G401.6 (cell line): ENCODE results near the gene PRKAG2.

Experiments
- FAIRE-seq: peaks from 2 replicates; lab custom pipeline; 2012; peaks lifted over from hg19 to GRCh38; lab: Jason Lieb, UNC

The PRKAG2 gene

GRCh38 chr7:151900986-151901621, 24.2 kb upstream of the PRKAG2 start:
- FAIRE-seq = no peak

DNA sequence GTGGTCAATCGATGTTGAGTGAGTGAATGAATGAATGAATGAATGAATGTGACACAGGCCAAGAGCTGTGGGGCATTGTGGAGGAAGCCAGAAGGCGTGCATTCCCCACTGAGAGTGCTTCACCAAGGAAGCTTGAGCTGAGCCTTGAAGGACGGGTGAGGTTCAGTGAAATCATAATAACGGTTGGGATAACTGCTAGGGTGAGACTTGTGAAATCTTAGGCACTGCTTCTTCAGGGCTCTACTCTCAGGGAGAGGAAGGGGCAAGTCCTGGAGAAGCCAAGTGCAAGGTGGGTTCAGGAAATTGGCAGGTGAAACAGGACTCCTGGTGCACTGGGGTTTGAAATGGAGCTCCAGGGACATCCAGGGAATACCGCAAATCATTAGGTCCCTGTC, 23.7 kb upstream of the PRKAG2 start:
- no peak for FAIRE-seq

DNA sequence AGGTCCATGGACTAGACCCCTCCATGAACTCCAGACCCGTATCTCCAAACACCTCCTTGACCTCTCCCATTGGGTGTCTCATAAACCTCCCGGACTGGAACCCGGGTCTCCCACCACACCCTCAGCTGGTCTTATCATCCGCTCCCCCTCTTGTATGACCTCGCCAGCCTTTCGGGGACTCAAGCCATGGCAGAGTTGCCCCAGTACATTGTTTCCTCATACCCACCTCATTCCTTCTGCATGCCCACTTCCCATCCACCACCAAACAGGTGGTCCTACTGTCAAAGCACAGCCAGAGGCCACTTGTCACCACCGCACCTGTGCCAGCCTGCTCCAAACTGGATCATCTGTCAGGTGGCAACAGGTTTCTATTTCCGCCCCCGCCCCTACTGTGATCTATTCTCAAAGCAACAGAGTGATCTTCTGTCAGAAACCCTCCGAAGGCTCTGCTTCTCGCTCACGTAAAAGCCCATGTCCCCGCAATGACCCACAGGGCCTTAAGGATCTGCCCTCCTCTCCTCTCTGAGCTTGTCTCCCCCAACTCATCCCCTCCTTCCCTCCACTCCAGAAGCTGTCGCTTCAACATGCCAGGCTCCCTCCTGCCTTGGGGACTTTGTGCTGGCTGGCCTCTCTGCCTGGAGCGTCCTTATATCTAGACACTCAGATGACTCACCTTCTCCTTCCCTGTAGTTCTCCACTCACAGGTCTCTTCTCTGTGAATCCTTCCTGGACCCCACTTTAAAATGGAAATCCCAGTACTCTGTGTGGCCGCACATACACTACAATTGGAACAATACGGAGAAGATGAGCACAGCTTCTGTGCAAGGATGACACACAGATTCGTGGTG, 22.8 kb upstream of the PRKAG2 start:
- no peak for FAIRE-seq

- FAIRE-seq = no peak
Observed at GRCh38 chr7:151897951-151898686, 21.2 kb upstream of the PRKAG2 start.

DNA sequence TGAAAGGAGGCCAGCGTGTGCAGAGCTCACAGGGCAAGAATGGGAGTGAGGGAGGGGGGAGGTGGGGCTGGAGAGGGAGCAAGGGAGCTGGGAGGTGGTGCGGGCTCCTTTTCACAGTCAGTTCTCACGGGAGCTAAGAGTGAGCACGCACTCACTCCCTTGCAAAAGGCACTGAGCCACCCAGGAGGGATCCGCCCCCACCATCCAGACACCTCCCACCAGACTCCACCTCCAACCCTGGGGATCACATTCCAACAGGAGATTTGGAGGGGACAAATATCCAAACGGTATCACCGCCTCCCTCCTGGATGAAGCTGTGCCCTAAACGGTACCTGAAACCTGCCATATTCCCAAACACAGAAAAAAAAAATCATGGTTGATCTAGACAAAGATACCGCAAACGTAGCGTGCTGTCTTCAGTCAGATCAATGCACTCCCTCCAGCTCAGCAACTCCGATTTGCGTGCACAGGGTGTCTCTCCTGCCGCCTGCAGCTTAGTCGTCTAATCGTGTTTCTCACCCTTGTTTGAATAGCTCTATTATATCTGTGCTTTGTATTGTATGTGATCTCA, 20.3 kb upstream of the PRKAG2 start:
- no peak for FAIRE-seq

- no peak for FAIRE-seq
Observed at GRCh38 chr7:151896486-151896885, 19.6 kb upstream of the PRKAG2 start.

- no peak for FAIRE-seq
Observed at GRCh38 chr7:151896086-151896485, 19.2 kb upstream of the PRKAG2 start.

DNA sequence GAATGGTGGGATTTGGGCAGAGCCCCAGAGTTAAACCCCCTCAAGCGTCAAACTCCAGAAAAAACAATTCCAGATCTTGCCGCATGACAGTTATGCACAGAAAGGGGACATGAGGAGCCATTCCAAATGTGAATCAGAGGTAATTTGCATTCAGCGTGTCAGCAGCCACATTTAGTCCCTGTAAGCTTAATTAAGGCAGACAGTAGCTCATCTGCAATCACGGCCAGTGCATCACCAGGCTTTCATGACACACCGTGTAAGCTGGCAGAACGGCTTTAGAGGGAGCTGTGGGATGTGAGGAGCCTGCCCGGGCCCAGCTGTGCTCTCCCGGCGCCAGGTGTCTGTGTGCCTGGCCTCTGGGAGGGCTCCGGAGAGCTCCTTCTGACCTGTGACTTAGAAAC, 18.7 kb upstream of the PRKAG2 start:
- no peak for FAIRE-seq

- no peak for FAIRE-seq
Observed at GRCh38 chr7:151895008-151895630, 18.2 kb upstream of the PRKAG2 start.

DNA sequence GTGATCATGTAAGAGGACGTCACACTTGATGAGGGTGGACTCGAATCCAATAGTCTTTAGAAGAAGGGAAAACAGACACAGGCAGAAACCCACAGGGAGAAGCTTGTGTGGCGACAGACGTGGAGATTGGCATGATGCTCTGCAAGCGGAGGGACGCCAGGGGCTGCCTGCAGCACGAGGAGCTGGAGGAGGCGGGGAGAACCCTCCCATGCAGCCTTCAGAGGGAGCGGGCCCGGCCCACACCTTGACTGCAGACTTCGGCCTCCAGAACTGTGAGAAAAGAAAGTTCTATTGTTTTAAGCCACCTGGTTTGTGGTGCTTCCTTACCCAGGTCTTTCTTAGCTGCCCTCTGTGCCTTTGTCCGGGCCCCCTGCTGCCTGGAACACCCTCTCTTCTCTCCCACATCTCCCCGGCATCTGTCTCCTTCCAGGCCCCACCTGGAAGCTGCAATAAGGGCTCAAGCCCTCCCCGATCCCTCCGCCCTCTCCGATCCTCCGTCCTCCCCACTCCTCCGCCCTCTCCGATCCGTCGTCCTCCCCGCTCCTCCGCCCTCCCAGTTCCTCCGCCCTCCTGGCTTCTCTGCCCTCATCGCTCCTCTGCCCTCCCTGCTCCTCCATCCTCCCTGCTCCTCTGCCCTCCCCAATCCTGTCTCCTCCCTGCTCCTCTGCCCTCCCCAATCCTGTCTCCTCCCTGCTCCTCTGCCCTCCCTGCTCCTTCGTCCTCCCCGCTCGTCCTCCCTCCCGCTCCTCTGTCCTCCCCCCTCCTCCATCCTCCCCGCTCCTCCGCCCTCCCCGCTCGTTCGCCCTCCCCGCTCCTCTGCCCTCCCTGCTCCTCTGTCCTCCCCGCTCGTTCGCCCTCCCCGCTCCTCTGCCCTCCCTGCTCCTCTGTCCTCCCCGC, 17.4 kb upstream of the PRKAG2 start:
- no peak for FAIRE-seq

- FAIRE-seq = no peak
Observed at GRCh38 chr7:151893405-151893923, 16.5 kb upstream of the PRKAG2 start.

- no peak for FAIRE-seq
Observed at GRCh38 chr7:151891753-151892152, 14.8 kb upstream of the PRKAG2 start.

- no peak for FAIRE-seq
Observed at GRCh38 chr7:151891182-151891581, 14.3 kb upstream of the PRKAG2 start.

- FAIRE-seq = no peak
Observed at GRCh38 chr7:151890355-151891004, 13.6 kb upstream of the PRKAG2 start.

GRCh38 chr7:151889406-151890354, 12.8 kb upstream of the PRKAG2 start:
- FAIRE-seq = no peak

GRCh38 chr7:151888079-151889067, 11.5 kb upstream of the PRKAG2 start:
- no peak for FAIRE-seq

GRCh38 chr7:151886783-151887182, 9.9 kb upstream of the PRKAG2 start:
- no peak for FAIRE-seq

DNA sequence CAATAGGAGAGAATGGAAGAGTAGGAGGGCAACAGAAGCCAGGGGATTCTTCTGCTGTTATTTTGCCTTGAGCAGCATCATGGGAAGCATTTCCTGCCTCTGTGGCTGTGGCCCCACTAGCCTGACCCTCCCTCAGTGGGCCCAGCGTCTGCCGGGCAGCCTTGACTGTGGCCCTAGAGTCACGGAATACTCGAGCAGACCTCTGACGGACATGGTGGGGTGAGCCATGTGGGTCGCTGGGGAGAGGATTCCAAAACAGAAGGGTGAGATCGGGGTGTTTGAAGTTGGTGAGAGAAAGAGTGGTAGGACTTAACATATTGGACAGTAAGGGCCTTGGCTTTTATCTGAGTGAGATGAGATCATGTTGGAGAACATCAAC, 8.3 kb upstream of the PRKAG2 start:
- FAIRE-seq = no peak
